G401.6 (cell line): ENCODE data around the gene BBS1.

Experiments used
- FAIRE-seq: peaks from 2 replicates; lab custom pipeline; 2012; peaks lifted over from hg19 to GRCh38; lab: Jason Lieb, UNC

Gene BBS1

GRCh38 chr11:66550887-66551286 is 40.5 kb downstream of the BBS1 start:
- FAIRE-seq: no peak

GRCh38 chr11:66554602-66555001 is 44.2 kb downstream of the BBS1 start:
- no peak for FAIRE-seq

DNA sequence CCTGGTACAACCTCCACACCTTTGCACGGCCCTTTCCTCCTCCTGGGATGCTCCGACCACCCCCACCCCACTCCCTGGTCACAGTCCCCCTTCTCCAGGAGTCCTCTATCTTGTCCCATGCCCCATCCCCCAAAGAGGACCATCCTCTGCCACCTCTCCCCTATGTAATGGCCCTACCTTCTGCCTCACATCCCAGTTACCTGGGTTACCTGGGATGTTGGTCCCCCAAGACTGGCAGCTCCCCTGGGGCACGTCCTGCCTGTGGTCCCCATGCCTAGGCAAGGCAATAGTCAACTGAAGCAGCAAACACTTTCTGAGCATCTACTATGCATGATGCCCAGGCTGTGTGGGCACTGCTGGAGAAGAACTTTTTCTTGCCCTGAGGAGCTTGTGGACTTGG is 45.0 kb downstream of the BBS1 start:
- no peak for FAIRE-seq

DNA sequence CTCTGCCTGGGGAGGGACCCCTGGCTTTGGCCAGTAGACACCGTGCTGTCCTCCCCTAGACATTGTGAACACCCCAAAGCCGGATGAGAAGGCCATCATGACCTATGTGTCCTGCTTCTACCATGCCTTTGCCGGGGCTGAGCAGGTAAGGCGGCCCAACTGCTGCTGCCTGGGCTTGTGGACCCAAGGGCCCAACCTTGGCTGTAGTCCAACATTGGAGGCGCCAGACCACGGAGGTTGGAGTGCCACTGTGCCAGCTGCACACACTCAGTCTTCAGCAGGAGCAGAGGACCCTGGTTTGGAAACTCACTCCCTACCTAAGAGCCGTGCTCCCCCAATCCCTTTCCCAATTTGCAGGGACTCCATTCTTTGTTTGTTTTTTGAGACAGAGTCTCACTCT is 45.7 kb downstream of the BBS1 start:
- FAIRE-seq: no peak

- FAIRE-seq: no peak
Observed at GRCh38 chr11:66557733-66558326, 47.4 kb downstream of the BBS1 start.

GRCh38 chr11:66559142-66559865 is 48.9 kb downstream of the BBS1 start:
- no peak for FAIRE-seq

GRCh38 chr11:66559866-66560676 is 49.6 kb downstream of the BBS1 start:
- FAIRE-seq: no peak

DNA sequence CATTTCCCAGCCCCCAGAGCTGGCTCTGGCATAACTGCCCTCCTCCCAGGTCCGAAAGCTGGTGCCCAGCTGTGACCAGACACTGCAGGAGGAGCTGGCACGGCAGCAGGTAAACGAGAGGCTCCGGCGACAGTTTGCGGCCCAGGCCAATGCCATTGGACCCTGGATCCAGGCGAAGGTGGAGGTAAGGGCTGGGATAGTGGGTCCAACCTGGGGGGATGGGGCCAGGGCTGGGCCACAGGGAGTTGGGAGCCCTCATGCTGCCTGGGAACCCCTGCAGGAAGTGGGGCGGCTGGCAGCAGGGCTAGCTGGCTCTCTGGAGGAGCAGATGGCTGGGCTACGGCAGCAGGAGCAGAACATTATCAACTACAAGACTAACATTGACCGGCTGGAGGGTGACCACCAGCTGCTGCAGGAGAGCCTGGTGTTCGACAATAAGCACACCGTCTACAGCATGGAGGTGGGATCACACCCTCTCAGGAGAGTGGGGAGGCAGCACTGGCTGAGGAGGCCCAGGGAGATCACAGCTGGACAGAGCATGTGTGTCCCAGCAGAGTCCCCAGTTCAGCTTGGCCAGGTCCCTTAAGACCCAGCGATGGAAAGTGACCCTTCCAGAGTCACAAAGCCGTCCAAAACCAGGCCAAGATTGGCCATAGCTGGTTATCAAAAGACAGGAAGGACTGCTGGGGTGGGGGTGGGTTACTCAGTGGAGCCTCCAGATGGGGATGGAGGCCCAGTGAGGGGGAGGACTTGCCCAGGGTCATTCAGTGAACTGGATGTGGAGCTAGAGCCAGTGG is 50.9 kb downstream of the BBS1 start:
- no peak for FAIRE-seq

GRCh38 chr11:66561975-66562248 is 51.5 kb downstream of the BBS1 start:
- no peak for FAIRE-seq

GRCh38 chr11:66562275-66562674 is 51.8 kb downstream of the BBS1 start:
- FAIRE-seq: no peak

DNA sequence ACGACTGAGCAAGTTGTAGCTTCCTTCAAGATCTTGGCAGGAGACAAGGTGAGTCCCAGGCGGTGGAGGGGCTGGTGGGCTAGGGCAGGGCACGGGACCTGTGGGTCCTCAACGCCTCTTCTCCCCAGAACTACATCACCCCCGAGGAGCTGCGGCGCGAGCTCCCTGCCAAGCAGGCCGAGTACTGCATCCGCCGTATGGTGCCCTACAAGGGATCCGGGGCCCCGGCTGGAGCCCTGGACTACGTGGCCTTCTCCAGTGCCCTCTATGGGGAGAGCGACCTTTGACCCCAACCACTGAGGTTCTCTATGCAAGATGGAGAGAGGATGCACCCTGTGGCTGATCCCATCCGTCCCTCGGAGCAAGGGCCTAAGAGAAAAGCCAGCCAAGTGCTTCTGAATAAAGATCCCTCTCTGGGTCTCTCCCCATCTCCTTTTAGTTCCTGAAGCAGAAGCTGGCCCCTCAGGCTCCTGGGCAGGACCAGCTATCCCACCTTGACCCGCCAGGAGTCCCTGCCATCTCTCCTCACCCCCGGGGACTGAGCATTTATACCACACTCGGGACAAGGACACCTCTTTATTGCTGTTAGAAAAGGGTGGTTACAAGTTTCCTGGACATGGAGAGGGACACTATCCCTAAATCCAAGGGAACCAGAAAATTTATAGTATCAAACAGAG is 52.6 kb downstream of the BBS1 start:
- FAIRE-seq: no peak

DNA sequence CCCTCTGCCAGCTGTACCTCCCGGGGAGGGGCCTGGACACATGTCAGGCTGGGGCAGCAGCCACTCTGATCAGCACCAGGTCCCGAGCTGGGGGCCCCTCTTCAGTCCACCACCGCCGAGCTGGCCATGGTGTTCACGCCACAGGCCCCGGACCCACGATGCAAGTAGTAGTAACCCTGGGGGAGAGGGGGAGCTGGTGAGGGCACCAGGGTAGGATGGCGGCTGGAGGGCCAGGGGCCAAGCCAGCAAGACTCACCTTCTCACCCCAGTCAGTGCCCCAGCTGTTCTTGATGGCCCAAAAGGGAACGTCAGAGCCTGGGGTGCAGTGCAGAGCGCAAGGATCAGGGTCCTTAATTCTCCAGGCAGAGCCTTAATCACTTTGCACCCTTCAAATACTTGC is 53.4 kb downstream of the BBS1 start:
- no peak for FAIRE-seq

DNA sequence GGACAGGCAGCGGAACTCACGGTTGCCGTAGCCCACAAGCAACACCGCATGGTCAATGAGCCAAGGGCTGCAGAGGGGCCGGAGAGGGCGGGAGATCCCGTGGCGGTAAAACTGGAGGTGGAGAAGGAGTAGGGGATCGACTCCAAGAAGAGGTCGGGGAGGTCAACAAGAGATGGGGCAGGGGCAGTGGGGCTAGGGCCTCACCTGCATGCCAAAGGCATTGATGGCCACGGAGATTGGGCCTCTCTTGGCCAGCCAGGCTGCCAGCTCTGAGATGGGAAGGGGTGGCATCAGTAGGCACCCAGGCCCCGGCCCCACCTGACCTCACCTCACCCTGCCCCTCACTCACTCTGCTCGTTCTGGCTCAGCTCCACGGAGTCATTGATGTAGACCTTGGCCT is 54.1 kb downstream of the BBS1 start:
- no peak for FAIRE-seq

DNA sequence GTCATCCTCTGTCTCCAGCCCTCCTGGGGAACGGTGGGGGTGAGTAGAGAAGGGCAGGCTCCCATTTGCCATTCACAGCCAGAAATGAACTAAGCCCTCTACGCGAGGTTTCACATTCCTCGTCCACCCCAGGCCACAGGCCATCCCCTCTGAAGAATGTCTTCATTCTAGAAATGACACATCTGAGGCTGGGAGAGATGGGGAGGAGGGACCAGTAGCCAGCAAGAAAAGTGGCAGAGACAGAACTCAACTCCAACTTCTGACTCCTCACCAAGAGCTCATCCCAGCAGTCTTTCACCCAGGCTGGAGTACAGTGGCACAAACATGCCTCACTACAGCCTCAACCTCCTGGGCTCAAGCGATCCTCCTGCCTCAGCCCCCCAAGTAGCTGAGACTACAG is 54.5 kb downstream of the BBS1 start:
- no peak for FAIRE-seq

GRCh38 chr11:66566221-66566620 is 55.8 kb downstream of the BBS1 start:
- no peak for FAIRE-seq

GRCh38 chr11:66567787-66568123 is 57.3 kb downstream of the BBS1 start:
- FAIRE-seq: no peak

DNA sequence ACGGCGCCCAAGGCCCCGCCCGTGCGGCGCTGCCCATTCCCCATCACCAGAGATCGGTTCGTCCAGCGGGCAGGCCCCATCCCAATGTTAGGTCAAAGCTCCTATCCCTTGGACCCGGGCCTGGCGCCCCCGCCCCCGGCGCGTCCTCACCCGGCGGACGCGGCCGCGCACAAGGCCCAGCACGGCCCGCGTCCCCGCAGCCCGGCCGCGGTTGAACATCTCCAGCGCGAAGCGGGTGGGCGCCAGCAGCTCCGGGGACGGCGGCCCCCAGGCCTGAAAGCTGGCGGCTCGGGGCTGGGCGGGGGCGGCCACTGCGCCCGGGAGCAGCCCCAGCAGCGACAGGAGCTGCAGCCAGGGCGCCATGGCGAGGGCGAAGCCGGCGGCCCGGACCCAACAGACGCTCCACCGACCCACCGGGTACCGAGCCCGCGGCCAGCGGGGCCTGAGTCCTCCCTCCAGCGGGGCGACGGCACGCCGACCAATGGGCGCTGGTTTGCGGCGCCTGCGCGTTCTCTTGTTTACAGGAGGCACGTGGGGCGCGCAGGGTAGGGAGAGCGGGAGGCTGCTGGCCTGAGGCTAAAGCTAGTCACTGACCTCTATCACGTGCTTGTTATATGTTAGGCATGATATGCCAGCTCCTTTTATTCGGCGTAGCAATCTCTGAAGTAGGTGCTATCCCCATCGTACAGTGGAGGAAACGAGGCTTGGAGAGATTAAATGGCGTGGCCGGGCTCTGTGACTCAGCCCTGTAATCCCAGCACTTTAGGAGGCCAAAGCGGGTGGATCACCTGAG is 57.9 kb downstream of the BBS1 start, which contains the start of gene CTSF:
TSS of gene CTSF (minus strand) at position 483 of the 793 bp plus-strand sequence. CDS start at position 363, 120 bp downstream.
- FAIRE-seq: no peak

GRCh38 chr11:66569076-66569475 is 58.6 kb downstream of the BBS1 start:
- FAIRE-seq: no peak

- FAIRE-seq: no peak
Observed at GRCh38 chr11:66570079-66570849, 59.8 kb downstream of the BBS1 start.

DNA sequence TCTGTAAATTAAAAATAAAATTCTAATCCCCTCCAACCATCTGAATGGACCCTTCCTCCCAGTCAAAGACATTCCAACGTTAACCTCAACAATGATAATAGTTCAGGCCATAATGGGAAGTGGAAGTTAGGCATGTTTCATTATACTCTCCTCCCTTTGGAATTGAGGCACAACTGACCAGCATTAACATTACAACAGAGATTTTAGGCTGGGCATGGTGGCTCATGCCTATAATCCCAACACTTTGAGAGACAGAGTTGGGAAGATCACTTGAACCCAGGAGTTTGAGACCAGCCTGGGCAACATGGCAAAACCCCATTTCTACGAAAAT is 60.4 kb downstream of the BBS1 start:
- no peak for FAIRE-seq
